ENCODE data around the gene HECTD2.

- TF ChIP-seq POLR2AphosphoS5 (IDR thresholded peaks at IDR 0.05; ENCODE audit: borderline replicate concordance, low read depth, low read length) = no peak
- no peak for TF ChIP-seq EZH2 (IDR thresholded peaks at IDR 0.05)
Observed at GRCh38 chr10:91409869-91410637, at the start of gene HECTD2.
